Smooth muscle cell (in vitro differentiated cells): ENCODE measurements around the gene FXYD6. TPM values are rescaled to one million over a fixed set of nuclear protein-coding genes. Genes with fewer than 3 reads are reported as not detected.

Experiments
- DNase-seq: peaks from one replicate; lab custom pipeline; 2025; ENCODE audit not compliant: unreplicated experiment; lab: John Stamatoyannopoulos, UW
- H2AFZ ChIP-seq: fragments of 200-600 bp; sonication (generic); 2 replicates; pipeline ENCODE4 v1.6.0; 2016; ENCODE audit warnings: antibody characterized with exemption, low read depth, mild to moderate bottlenecking
- H3F3A ChIP-seq: fragments of 200-600 bp; sonication (generic); 2 replicates; pipeline ENCODE4 v1.6.0; 2017; ENCODE audit warnings: antibody characterized with exemption, low read depth
- H3K27ac ChIP-seq: fragments of 200-600 bp; sonication (generic); 2 replicates; pipeline ENCODE4 v1.5.1; 2016; ENCODE audit warnings: low read depth, mild to moderate bottlenecking
- H3K27me3 ChIP-seq: fragments of 200-600 bp; sonication (generic); 2 replicates; pipeline ENCODE4 v1.6.1; 2016; ENCODE audit warnings: low read depth, mild to moderate bottlenecking
- H3K36me3 ChIP-seq: fragments of 200-600 bp; sonication (generic); 2 replicates; pipeline ENCODE4 v1.5.1; 2016; ENCODE audit warnings: low read depth
- H3K4me1 ChIP-seq: fragments of 200-600 bp; sonication (generic); 2 replicates; pipeline ENCODE4 v1.5.1; 2016; ENCODE audit warnings: low read depth
- H3K4me2 ChIP-seq: fragments of 200-600 bp; sonication (generic); 2 replicates; pipeline ENCODE4 v1.6.0; 2016; ENCODE audit warnings: mild to moderate bottlenecking
- H3K4me3 ChIP-seq: fragments of 200-600 bp; sonication (generic); 2 replicates; pipeline ENCODE4 v1.5.1; 2016; ENCODE audit warnings: mild to moderate bottlenecking
- H3K79me2 ChIP-seq: fragments of 200-600 bp; sonication (generic); 2 replicates; pipeline ENCODE4 v1.6.0; 2016; ENCODE audit warnings: low read depth, mild to moderate bottlenecking
- H3K9ac ChIP-seq: fragments of 200-600 bp; sonication (generic); 2 replicates; pipeline ENCODE4 v1.6.0; 2016; ENCODE audit warnings: low read depth
- H3K9me3 ChIP-seq: fragments of 200-600 bp; sonication (generic); replicated peaks from 2 replicates; pipeline ENCODE4 v1.5.1; 2016; ENCODE audit warnings: low read depth
- H4K20me1 ChIP-seq: fragments of 200-600 bp; sonication (generic); 2 replicates; pipeline ENCODE4 v1.6.0; 2016; ENCODE audit warnings: low read depth
- WGBS: methylation state at CpG from one replicate; pipeline ENCODE4 v1.1.7; 2016; ENCODE audit warnings: low lambda C conversion rate; 5-methylcytosine and 5-hydroxymethylcytosine counted together
- polyA plus RNA-seq: library from polyadenylated mRNA; unstranded; fragments of >200 nt; fragmentation: Nextera tagmentation; extraction: Ambion mirVana; gene quantifications from 2 replicates; pipeline ENCODE4 v1.2.1, GENCODE V29; 2016
- total RNA-seq: library from RNA; depleted of rRNA; stranded (reverse); fragments of >200 nt; gene quantifications from 2 replicates; pipeline ENCODE4 v1.2.3, GENCODE V29; 2014
- TF ChIP-seq, protein P1 (sequence below): fragments of 200-600 bp; sonication (generic); IDR thresholded peaks from 2 replicates; pipeline ENCODE4 v1.5.1; 2017; ENCODE audit warnings: borderline replicate concordance, mild to moderate bottlenecking, antibody characterized with exemption; ENCODE audit not compliant: insufficient read depth, poor library complexity, severe bottlenecking

Gene FXYD6
- total and polyA plus RNA-seq, 2 experiments from 2014 or later: 27.7 to 84.5 TPM

DNA sequence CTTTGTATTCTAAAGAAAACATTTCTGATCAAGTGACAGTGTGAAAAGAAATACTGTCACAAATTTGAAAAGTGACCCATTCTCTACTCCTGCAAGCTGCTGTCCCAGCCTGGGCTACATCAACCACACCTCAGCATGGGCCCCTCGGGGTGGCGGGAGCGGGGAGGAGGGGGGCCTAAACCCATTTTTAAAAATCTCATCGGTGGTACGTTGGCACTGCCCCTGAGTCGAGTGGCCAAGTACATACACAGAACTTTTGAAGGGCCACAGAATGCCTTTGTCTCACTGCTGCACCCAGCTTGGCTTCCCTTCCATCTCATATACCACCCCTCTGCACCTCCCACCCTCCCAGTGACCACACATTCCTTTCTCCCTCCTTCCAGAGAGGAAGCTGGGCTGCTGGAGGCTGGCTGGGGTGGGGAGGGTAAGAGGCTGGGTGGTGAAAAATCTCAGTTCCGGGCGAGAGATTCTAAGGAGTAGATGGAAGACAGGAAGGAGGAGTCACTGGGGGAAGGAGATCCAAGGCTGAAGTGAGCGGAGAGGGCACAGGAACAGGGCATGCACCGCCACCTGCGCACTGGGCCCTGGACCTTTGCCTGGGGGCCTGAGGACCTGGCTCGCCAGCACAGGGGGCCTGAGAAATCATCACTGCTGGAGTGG is 21.1 kb downstream of the FXYD6 start:
- Histone ChIP-seq H3K36me3 (peaks cover 5% of the 10 kb centered on the region), H2AFZ (no peak overlapping the region), H4K20me1 (peaks cover 7% of the 10 kb centered on the region), H3K79me2 (no peaks in the 10 kb centered on the region), H3K4me1 (peaks cover 13% of the 10 kb centered on the region), H3K27ac (no peak overlapping the region), H3K4me3 (no peak overlapping the region), H3K9ac (no peak overlapping the region), H3K9me3 (no peaks in the 10 kb centered on the region), H3F3A (no peaks in the 10 kb centered on the region), H3K27me3 (no peaks in the 10 kb centered on the region), H3K4me2 (no peak overlapping the region)
- WGBS: 75% methylated on average over 12 of the region's 12 CpGs
- no peak for DNase-seq
- TF ChIP-seq, protein P1, sequence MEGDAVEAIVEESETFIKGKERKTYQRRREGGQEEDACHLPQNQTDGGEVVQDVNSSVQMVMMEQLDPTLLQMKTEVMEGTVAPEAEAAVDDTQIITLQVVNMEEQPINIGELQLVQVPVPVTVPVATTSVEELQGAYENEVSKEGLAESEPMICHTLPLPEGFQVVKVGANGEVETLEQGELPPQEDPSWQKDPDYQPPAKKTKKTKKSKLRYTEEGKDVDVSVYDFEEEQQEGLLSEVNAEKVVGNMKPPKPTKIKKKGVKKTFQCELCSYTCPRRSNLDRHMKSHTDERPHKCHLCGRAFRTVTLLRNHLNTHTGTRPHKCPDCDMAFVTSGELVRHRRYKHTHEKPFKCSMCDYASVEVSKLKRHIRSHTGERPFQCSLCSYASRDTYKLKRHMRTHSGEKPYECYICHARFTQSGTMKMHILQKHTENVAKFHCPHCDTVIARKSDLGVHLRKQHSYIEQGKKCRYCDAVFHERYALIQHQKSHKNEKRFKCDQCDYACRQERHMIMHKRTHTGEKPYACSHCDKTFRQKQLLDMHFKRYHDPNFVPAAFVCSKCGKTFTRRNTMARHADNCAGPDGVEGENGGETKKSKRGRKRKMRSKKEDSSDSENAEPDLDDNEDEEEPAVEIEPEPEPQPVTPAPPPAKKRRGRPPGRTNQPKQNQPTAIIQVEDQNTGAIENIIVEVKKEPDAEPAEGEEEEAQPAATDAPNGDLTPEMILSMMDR: no peak

GRCh38 chr11:117852309-117852708 is 24.1 kb downstream of the FXYD6 start:
- Histone ChIP-seq H3K9me3 (no peaks in the 10 kb centered on the region), H3K4me3 (no peak overlapping the region), H3K79me2 (no peaks in the 10 kb centered on the region), H3F3A (no peaks in the 10 kb centered on the region), H2AFZ (no peak overlapping the region), H3K9ac (no peak overlapping the region), H3K4me1 (peaks cover 13% of the 10 kb centered on the region), H3K27me3 (no peaks in the 10 kb centered on the region), H3K36me3 (peaks cover 5% of the 10 kb centered on the region), H4K20me1 (no peaks in the 10 kb centered on the region), H3K4me2 (no peak overlapping the region), H3K27ac (no peak overlapping the region)
- TF ChIP-seq, protein P1: no peak
- DNase-seq: no peak
- 65% methylated on average over 3 of the region's 3 CpGs for WGBS

DNA sequence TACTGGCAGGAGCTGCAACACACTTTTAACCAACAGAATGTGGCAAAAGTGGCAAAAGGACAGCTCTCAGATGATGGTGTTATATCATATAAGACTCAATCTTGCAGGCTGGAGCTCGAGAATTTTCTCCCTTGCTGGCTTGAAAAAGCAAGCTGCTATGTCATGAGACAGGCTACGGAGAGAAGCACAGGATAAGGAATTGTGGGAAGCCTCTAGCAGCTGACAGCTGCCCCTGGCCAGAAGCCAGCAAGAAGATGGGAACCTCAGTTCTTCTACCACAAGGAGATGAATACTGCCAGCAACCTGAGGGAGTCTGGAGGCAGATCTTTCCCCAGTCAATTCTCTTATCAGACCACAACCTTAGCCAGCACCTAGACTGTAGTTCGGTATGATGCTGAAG is 24.6 kb downstream of the FXYD6 start:
- DNase-seq: no peak
- H3K4me2 ChIP-seq: peak overlapping the region; percentile 26
- no peaks in the 10 kb centered on the region for H3F3A ChIP-seq
- H4K20me1 ChIP-seq: no peaks in the 10 kb centered on the region
- 44% methylated on average over 3 of the region's 3 CpGs for WGBS
- no peak overlapping the region for H3K9ac ChIP-seq
- H3K9me3 ChIP-seq: no peaks in the 10 kb centered on the region
- TF ChIP-seq, protein P1: no peak
- H3K36me3 ChIP-seq: peaks cover 5% of the 10 kb centered on the region
- no peaks in the 10 kb centered on the region for H3K79me2 ChIP-seq
- no peak overlapping the region for H2AFZ ChIP-seq
- H3K27ac ChIP-seq: peak overlapping the region; percentile 44
- no peaks in the 10 kb centered on the region for H3K27me3 ChIP-seq
- H3K4me1 ChIP-seq: peaks cover 13% of the 10 kb centered on the region
- H3K4me3 ChIP-seq: no peak overlapping the region

DNA sequence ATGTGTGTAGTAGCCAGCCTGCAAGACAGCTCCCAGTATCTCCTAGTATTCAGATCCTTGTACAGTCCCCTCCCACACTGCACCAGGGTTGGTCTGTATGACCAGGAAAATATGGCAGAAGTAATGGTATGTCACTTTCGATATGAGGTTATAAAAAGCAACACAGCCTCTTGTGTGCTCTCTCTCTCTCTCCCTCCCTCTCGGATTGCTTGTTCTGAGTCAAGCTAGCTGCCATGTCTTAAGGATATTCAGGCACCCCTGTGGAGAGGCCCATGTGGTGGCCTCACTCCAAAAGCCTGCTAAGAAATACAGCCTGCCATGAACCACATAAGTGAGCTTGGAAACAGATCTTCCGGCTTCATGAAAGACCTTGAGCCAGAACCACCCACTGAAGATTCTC is 25.4 kb downstream of the FXYD6 start:
- no peaks in the 10 kb centered on the region for H4K20me1 ChIP-seq
- peak overlapping the region; percentile 1 for H3K4me3 ChIP-seq
- TF ChIP-seq, protein P1: no peak
- no peaks in the 10 kb centered on the region for H3F3A ChIP-seq
- H2AFZ ChIP-seq: no peak overlapping the region
- peaks cover 5% of the 10 kb centered on the region for H3K36me3 ChIP-seq
- H3K4me2 ChIP-seq: peak overlapping the region; percentile 26
- no peak overlapping the region for H3K9ac ChIP-seq
- H3K27ac ChIP-seq: peak overlapping the region; percentile 44
- H3K27me3 ChIP-seq: no peaks in the 10 kb centered on the region
- H3K4me1 ChIP-seq: peaks cover 13% of the 10 kb centered on the region
- WGBS: 28% methylated on average over 3 of the region's 3 CpGs
- DNase-seq: no peak
- no peaks in the 10 kb centered on the region for H3K9me3 ChIP-seq
- no peaks in the 10 kb centered on the region for H3K79me2 ChIP-seq
